Esophagus muscularis mucosa (tissue), 4 donors: ENCODE measurements around the gene KLF7. TPM values are rescaled to one million over a fixed set of nuclear protein-coding genes. Genes with fewer than 3 reads are reported as not detected.

Source experiments
- DNase-seq: peaks from one replicate; pipeline ENCODE4 v3.0.0-alpha.2; 2017; ENCODE audit errors: extremely low spot score
- H3K27ac ChIP-seq, 4 donors: fragments of 200-600 bp; sonication (generic); replicated peaks in 1 of 4; 1 replicate in 3 of 4; 2 replicates in 1 of 4; pipeline ENCODE4 v1.5.1; 2016 to 2019; ENCODE audit warnings: mild to moderate bottlenecking in 1 of 4
- H3K27me3 ChIP-seq, 4 donors: fragments of 200-600 bp; sonication (generic); one replicate each; pipeline versions ENCODE4 v1.5.1 to v1.6.0; 2016 to 2019
- H3K36me3 ChIP-seq, 4 donors: fragments of 200-600 bp; sonication (generic); one replicate each; pipeline ENCODE4 v1.5.1; 2016 to 2019
- H3K4me1 ChIP-seq, 4 donors: fragments of 200-600 bp; sonication (generic); one replicate each; pipeline ENCODE4 v1.5.1; 2016 to 2019
- H3K4me3 ChIP-seq, 4 donors: fragments of 200-600 bp; sonication (generic); 1 replicate in 2 of 4; 2 replicates in 2 of 4; pipeline ENCODE4 v1.5.1; 2016 to 2019; ENCODE audit warnings: mild to moderate bottlenecking in 4 of 4, moderate library complexity in 1 of 4
- H3K9me3 ChIP-seq, 4 donors: fragments of 200-600 bp; sonication (generic); 1 replicate in 3 of 4; 2 replicates in 1 of 4; pipeline ENCODE4 v1.5.1; 2016 to 2019
- CTCF ChIP-seq, 3 experiments: fragments of 200-600 bp in 2 of 3; fragments of 450-650 bp in 1 of 3; sonication (generic) in 2 of 3; IDR thresholded peaks; one replicate each; pipeline ENCODE4 v1.5.1; 2017 to 2019; ENCODE audit warnings: antibody characterized with exemption in 3 of 3, mild to moderate bottlenecking in 2 of 3, moderate library complexity in 1 of 3
- EP300 ChIP-seq: sonication (generic); formaldehyde crosslinking; IDR thresholded peaks from one replicate; pipeline ENCODE4 v1.6.1; 2017; ENCODE audit warnings: antibody characterized with exemption
- POLR2A ChIP-seq: fragments of 450-650 bp; IDR thresholded peaks from one replicate; pipeline ENCODE4 v1.6.1; 2017; ENCODE audit warnings: antibody characterized with exemption, moderate library complexity, mild to moderate bottlenecking, low read depth
- POLR2AphosphoS5 ChIP-seq, 2 donors: sonication (generic); formaldehyde crosslinking; IDR thresholded peaks; one replicate each; pipeline ENCODE4 v1.6.1; 2017; ENCODE audit warnings: antibody characterized with exemption in 2 of 2
- WGBS: methylation state at CpG from one replicate; pipeline ENCODE4 v1.1.5; 2018; 5-methylcytosine and 5-hydroxymethylcytosine counted together
- intact Hi-C: fragments of 100-400 bp; cut with DNase I; formaldehyde crosslinking; loops from one replicate; pipeline ENCODE4 v1.15.1; 2023
- total RNA-seq, 4 donors: library from RNA; depleted of rRNA; stranded (reverse); fragments of >200 nt; gene quantifications; one replicate each; pipeline versions ENCODE4 v1.1.0 to v1.2.1, GENCODE V29; 2016

Gene KLF7
- total RNA-seq, 4 donors from 2014 or later, result 25.3 to 47.4 (median 36.9) TPM

GRCh38 chr2:207194028-207194427, 28.3 kb upstream of the KLF7 start:
- intact Hi-C loops, result no loop called here
- Histone ChIP-seq H3K36me3 (no peaks in the 10 kb centered on the region), H3K4me3 (no peak overlapping the region), H3K27me3 (no peaks in the 10 kb centered on the region), H3K27ac (no peak overlapping the region), H3K9me3 (no peaks in the 10 kb centered on the region), H3K4me1 (peaks cover 0 to 3% (median 0%) of the 10 kb centered on the region in 4 donors)
- no peak for TF ChIP-seq EP300
- no peak for TF ChIP-seq POLR2A
- no peak for TF ChIP-seq POLR2AphosphoS5 (IDR thresholded peaks at IDR 0.05)
- TF ChIP-seq CTCF (IDR thresholded peaks at IDR 0.05), result no peak
- 76% methylated on average over 2 of the region's 2 CpGs for WGBS
- no peak for DNase-seq

GRCh38 chr2:207188626-207189419, 23.1 kb upstream of the KLF7 start:
- intact Hi-C loops, result no loop called here
- H3K9me3 ChIP-seq, result no peaks in the 10 kb centered on the region
- DNase-seq, result no peak
- H3K4me1 ChIP-seq, result peaks cover 0 to 6% (median 0%) of the 10 kb centered on the region in 4 donors
- no peaks in the 10 kb centered on the region for H3K27me3 ChIP-seq
- H3K4me3 ChIP-seq, result no peak overlapping the region
- WGBS, result 51% methylated on average over 3 of the region's 3 CpGs
- no peaks in the 10 kb centered on the region for H3K36me3 ChIP-seq
- no peak overlapping the region for H3K27ac ChIP-seq
- TF ChIP-seq EP300 (no peak), POLR2AphosphoS5 (IDR thresholded peaks at IDR 0.05) (no peak)

- Histone ChIP-seq H3K27ac (no peak overlapping the region), H3K4me1 (peaks cover 0 to 6% (median 0%) of the 10 kb centered on the region in 4 donors), H3K9me3 (no peaks in the 10 kb centered on the region), H3K27me3 (no peaks in the 10 kb centered on the region), H3K36me3 (no peaks in the 10 kb centered on the region), H3K4me3 (no peak overlapping the region)
- no peak for DNase-seq
- TF ChIP-seq POLR2A (no peak), POLR2AphosphoS5 (IDR thresholded peaks at IDR 0.05) (no peak), CTCF (IDR thresholded peaks at IDR 0.05) (no peak), EP300 (no peak)
- intact Hi-C loops, result no loop called here
- 90% methylated on average over 6 of the region's 6 CpGs for WGBS
Measured at GRCh38 chr2:207185372-207185771, 19.6 kb upstream of the KLF7 start.

- no peak for DNase-seq
- Histone ChIP-seq H3K4me3 (no peak overlapping the region), H3K27ac (no peak overlapping the region), H3K4me1 (peaks cover 0 to 6% (median 0%) of the 10 kb centered on the region in 4 donors), H3K36me3 (no peaks in the 10 kb centered on the region), H3K9me3 (no peaks in the 10 kb centered on the region), H3K27me3 (no peaks in the 10 kb centered on the region)
- intact Hi-C loops, result loop anchor here (5.0 kb wide), 1 partner anchor 33 kb away; no protein-coding TSS in a partner anchor
- WGBS, result 83% methylated on average over 5 of the region's 5 CpGs
- no peak for TF ChIP-seq EP300
- TF ChIP-seq POLR2A, result no peak
- TF ChIP-seq CTCF (IDR thresholded peaks at IDR 0.05), result no peak
- no peak for TF ChIP-seq POLR2AphosphoS5 (IDR thresholded peaks at IDR 0.05)
Measured at GRCh38 chr2:207184768-207185167, 19.0 kb upstream of the KLF7 start.

GRCh38 chr2:207184348-207184747, 18.6 kb upstream of the KLF7 start:
- no peak for DNase-seq
- Histone ChIP-seq H3K27me3 (no peaks in the 10 kb centered on the region), H3K36me3 (no peaks in the 10 kb centered on the region), H3K4me1 (peaks cover 0 to 6% (median 0%) of the 10 kb centered on the region in 4 donors), H3K27ac (no peak overlapping the region), H3K4me3 (no peak overlapping the region), H3K9me3 (no peaks in the 10 kb centered on the region)
- TF ChIP-seq CTCF (IDR thresholded peaks at IDR 0.05) (no peak), POLR2A (no peak), POLR2AphosphoS5 (IDR thresholded peaks at IDR 0.05) (no peak), EP300 (no peak)
- WGBS, result 86% methylated on average over 2 of the region's 2 CpGs
- intact Hi-C loops, result loop anchor here (5.0 kb wide), 1 partner anchor 33 kb away; no protein-coding TSS in a partner anchor
